ENCODE results near the gene ATOH1. TPM values are rescaled to one million over a fixed set of nuclear protein-coding genes. Genes with fewer than 3 reads are reported as not detected.

Gene ATOH1
- total RNA-seq, 1 experiment from 2014 or later = not detected

GRCh38 chr4:93781198-93781597 lies 47.4 kb upstream of the ATOH1 start:
- TF ChIP-seq EZH2 (IDR thresholded peaks at IDR 0.05; ENCODE audit: low read depth) = no peak
- TF ChIP-seq CTCF (conservative IDR thresholded peaks at IDR 0.05) = no peak
- Histone ChIP-seq H3K4me2 (no peak overlapping the region), H3K9me2 (ENCODE audit: insufficient read depth) (no peaks in the 10 kb centered on the region), H3K27ac (no peak overlapping the region), H3K4me1 (replicated peaks; ENCODE audit: insufficient read depth) (no peaks in the 10 kb centered on the region), H3K4me3 (no peak overlapping the region), H3K79me2 (ENCODE audit: low read depth) (no peaks in the 10 kb centered on the region), H4K20me1 (ENCODE audit: insufficient read depth) (no peaks in the 10 kb centered on the region), H3K27me3 (ENCODE audit: insufficient read depth, low read depth) (no peaks in the 10 kb centered on the region), H3K9me3 (ENCODE audit: insufficient read depth, low read depth) (no peaks in the 10 kb centered on the region), H2AFZ (no peak overlapping the region), H3F3A (ENCODE audit: insufficient read depth, low read depth) (no peaks in the 10 kb centered on the region), H3K36me3 (ENCODE audit: low read depth) (no peaks in the 10 kb centered on the region)
- POLR2A ChIA-PET (ENCODE audit: unreplicated experiment) = no interaction called here
- CTCF ChIA-PET = no interaction called here
- BruUV-seq (replicated peaks) = no TSS peak
- DNase-seq = no peak
- intact Hi-C loops (cut with micrococcal nuclease; ENCODE audit: unreplicated experiment) = no loop called here

- no peaks in the 10 kb centered on the region for H4K20me1 ChIP-seq (ENCODE audit: insufficient read depth)
- ChIA-PET CTCF (no interaction called here), POLR2A (ENCODE audit: unreplicated experiment) (no interaction called here)
- no peak overlapping the region for H3K4me2 ChIP-seq
- no peaks in the 10 kb centered on the region for H3K27me3 ChIP-seq (ENCODE audit: insufficient read depth, low read depth)
- H3K9me2 ChIP-seq (ENCODE audit: insufficient read depth) = no peaks in the 10 kb centered on the region
- no peaks in the 10 kb centered on the region for H3K9me3 ChIP-seq (ENCODE audit: insufficient read depth, low read depth)
- no peaks in the 10 kb centered on the region for H3F3A ChIP-seq (ENCODE audit: insufficient read depth, low read depth)
- TF ChIP-seq CTCF (conservative IDR thresholded peaks at IDR 0.05) (no peak), EZH2 (IDR thresholded peaks at IDR 0.05; ENCODE audit: low read depth) (no peak)
- H3K36me3 ChIP-seq (ENCODE audit: low read depth) = no peaks in the 10 kb centered on the region
- no peak for DNase-seq
- H3K4me3 ChIP-seq = no peak overlapping the region
- no TSS peak for BruUV-seq (replicated peaks)
- no peak overlapping the region for H3K27ac ChIP-seq
- H3K4me1 ChIP-seq (replicated peaks; ENCODE audit: insufficient read depth) = no peaks in the 10 kb centered on the region
- H2AFZ ChIP-seq = no peak overlapping the region
- intact Hi-C loops (cut with micrococcal nuclease; ENCODE audit: unreplicated experiment) = no loop called here
- H3K79me2 ChIP-seq (ENCODE audit: low read depth) = no peaks in the 10 kb centered on the region
These were observed 42.4 kb upstream of the ATOH1 start for GRCh38 chr4:93786149-93786548.

GRCh38 chr4:93788712-93789111 lies 39.8 kb upstream of the ATOH1 start:
- Histone ChIP-seq H3K4me1 (replicated peaks; ENCODE audit: insufficient read depth) (no peaks in the 10 kb centered on the region), H3K9me3 (ENCODE audit: insufficient read depth, low read depth) (no peaks in the 10 kb centered on the region), H3K79me2 (ENCODE audit: low read depth) (no peaks in the 10 kb centered on the region), H3F3A (ENCODE audit: insufficient read depth, low read depth) (no peaks in the 10 kb centered on the region), H3K4me2 (no peak overlapping the region), H3K36me3 (ENCODE audit: low read depth) (no peaks in the 10 kb centered on the region), H3K27ac (no peak overlapping the region), H3K4me3 (no peak overlapping the region), H4K20me1 (ENCODE audit: insufficient read depth) (no peaks in the 10 kb centered on the region), H2AFZ (no peak overlapping the region), H3K27me3 (ENCODE audit: insufficient read depth, low read depth) (no peaks in the 10 kb centered on the region), H3K9me2 (ENCODE audit: insufficient read depth) (no peaks in the 10 kb centered on the region)
- no peak for TF ChIP-seq EZH2 (IDR thresholded peaks at IDR 0.05; ENCODE audit: low read depth)
- TF ChIP-seq CTCF (conservative IDR thresholded peaks at IDR 0.05) = peak; percentile 42; the same call in 1 of the 2 replicates
- no TSS peak for BruUV-seq (replicated peaks)
- POLR2A ChIA-PET (ENCODE audit: unreplicated experiment) = no interaction called here
- intact Hi-C loops (cut with micrococcal nuclease; ENCODE audit: unreplicated experiment) = no loop called here
- DNase-seq = peak in 1 of 2 experiments; percentile 32
- CTCF ChIA-PET = no interaction called here
